Fibroblast of mammary gland (primary cell): Measurements from ENCODE around the gene NUP188.

Experiments used
- DNase-seq: peaks from one replicate; pipeline ENCODE4 v3.0.0-alpha.2; 2010; ENCODE audit warnings: low read depth
- H3K4me3 ChIP-seq: 2 replicates; pipeline ENCODE4 v1.5.1; 2011; ENCODE audit warnings: low read depth, mild to moderate bottlenecking, low read length, moderate library complexity; ENCODE audit not compliant: control insufficient read depth
- TF ChIP-seq, protein P1 (sequence below): conservative IDR thresholded peaks from 2 replicates; pipeline ENCODE4 v1.5.1; 2011; ENCODE audit warnings: low read depth, low read length, inconsistent platforms; ENCODE audit not compliant: control insufficient read depth, insufficient read depth

NUP188 gene

DNA sequence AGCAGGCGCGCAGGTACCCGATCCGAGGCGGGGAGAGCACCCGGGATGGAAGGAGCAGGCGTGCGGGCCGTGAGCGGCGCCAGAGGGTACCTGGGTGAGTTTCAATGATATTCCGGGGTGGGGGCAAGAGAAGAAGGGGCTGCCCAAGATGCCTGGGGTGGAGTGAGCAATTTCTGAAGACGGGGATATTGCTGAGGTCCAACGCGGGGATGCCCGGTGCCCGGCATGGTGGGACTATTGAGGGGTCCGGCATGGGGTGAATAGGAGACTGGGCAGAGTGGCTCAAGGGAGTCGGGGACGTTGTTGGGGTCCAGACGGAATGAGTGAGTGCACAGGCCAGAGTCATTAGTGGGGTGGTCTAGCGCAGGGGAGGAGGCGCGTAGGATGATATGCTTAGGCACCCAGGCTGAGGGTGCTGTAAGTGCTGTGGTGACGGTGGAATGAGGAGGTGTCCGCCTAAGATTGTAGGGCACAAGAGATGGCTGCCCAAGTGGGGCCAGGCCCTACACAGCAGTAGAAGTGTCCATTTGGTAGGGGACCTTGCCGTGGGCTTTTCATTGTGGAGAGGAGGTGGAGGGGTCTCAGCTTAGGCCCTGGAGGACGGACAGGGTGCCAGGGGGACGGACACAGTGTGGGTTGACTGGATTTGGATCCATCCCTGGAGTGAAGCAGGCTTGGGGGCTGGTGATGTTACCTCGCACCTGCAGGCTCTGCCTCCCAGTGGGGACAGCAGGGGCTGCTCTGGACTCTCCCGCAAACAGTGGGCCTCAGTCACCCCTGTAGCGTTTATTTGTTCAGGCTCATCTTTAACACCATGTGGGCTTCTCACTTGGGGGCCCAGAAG is 89.6 kb downstream of the NUP188 start:
- peak overlapping the region; percentile 94 for H3K4me3 ChIP-seq
- no peak for DNase-seq
- TF ChIP-seq, protein P1, sequence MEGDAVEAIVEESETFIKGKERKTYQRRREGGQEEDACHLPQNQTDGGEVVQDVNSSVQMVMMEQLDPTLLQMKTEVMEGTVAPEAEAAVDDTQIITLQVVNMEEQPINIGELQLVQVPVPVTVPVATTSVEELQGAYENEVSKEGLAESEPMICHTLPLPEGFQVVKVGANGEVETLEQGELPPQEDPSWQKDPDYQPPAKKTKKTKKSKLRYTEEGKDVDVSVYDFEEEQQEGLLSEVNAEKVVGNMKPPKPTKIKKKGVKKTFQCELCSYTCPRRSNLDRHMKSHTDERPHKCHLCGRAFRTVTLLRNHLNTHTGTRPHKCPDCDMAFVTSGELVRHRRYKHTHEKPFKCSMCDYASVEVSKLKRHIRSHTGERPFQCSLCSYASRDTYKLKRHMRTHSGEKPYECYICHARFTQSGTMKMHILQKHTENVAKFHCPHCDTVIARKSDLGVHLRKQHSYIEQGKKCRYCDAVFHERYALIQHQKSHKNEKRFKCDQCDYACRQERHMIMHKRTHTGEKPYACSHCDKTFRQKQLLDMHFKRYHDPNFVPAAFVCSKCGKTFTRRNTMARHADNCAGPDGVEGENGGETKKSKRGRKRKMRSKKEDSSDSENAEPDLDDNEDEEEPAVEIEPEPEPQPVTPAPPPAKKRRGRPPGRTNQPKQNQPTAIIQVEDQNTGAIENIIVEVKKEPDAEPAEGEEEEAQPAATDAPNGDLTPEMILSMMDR: no peak

DNA sequence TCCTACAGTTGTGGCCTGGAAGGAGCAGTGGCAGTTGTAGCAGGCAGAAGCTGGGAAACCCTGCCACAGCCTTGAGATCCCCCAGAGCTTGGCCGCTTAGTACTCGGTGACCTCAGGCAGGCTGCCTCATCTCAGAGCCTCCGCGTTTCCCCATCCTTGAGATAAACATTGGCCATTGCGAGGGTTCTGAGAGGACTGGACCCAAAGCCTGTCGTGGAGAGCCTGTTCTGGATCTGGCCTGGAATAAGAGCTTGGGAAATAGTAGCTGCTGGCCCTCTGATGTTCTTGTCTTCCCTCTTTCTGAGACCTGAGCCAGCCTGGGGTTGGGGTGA is 90.2 kb downstream of the NUP188 start:
- TF ChIP-seq, protein P1: no peak
- no peak for DNase-seq
- H3K4me3 ChIP-seq: peak overlapping the region; percentile 94

DNA sequence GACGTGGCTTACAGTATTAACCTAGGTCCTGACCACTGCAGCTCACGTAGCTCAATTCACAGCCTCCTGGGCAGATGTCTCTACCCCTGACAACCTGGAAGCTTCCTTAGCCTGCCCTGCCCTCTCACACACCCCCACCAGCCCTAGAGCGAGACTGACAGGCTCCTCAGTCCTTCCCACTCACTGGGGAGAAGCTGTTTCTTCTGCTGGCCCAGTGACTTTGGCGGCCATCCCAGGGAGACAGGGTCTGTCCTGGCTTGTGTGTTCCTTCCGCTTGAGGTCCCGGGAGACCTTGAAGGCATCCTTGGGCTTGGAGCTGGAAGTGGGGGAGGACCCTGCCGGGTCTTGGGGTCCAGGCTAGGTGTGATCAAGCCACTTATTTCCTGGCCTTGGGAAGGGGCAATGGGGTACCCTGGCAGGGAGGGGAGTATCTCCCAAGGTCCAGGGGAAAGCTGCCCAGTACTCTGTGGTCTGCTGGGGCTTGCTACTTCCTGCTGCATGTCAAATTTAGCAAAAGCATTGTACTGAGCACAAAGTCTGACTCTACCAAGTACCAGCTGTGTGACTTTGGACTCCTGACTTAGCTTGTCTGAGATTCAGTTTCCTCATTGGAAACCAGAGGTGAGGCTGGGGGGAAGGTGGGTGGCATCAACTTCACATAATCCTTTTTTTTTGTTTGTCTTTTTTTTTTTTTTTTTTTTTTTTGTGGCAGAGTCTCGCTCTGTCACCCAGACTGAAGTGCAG is 90.8 kb downstream of the NUP188 start:
- peak overlapping the region; percentile 94 for H3K4me3 ChIP-seq
- TF ChIP-seq, protein P1: no peak
- no peak for DNase-seq

DNA sequence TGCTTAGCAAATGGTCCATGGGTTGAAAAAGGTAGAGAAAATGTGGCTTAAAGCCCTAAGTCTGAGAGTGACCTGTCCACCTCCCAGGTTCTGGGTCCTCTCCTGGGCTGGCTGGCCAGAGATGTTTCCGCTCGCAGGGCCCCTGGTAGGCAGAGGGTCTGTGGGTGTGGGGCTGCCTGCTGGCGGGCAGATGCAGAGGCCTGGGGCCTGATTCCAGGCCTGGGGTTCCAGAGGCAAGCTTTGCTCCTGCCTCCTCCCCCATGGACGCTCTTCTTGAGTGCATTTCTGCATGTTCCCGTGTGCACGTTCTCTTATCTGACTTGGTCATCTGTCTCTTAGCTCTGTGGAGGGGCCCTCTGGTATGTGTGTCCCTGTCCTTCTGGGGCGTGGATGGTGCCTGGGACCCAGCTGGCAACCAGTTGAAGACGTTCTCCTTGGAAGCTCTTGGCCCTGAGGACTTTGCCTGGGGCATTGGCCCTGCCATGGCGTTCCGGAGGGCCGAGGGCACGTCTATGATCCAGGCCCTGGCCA is 92.7 kb downstream of the NUP188 start:
- no peak for DNase-seq
- TF ChIP-seq, protein P1: no peak
- H3K4me3 ChIP-seq: no peak overlapping the region

DNA sequence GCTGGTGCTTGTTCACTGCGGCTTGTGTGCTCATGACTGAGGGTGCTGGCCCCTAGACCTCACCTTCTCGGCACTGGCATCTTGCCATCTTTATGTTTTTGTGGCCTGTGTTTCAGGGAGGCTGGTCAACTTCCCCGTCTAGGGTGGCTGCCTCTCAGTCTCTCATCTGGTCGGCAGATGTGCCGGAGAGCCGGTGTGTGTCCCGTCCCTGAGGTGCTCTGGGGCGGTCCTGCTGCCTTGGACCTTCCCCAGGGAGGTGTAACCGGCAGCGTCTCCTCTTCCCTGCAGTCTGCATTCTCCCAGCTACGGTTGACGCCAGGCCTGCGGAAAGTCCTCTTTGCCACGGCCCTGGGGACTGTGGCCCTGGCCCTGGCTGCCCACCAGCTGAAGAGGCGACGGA is 94.5 kb downstream of the NUP188 start:
- TF ChIP-seq, protein P1: no peak
- H3K4me3 ChIP-seq: no peak overlapping the region

DNA sequence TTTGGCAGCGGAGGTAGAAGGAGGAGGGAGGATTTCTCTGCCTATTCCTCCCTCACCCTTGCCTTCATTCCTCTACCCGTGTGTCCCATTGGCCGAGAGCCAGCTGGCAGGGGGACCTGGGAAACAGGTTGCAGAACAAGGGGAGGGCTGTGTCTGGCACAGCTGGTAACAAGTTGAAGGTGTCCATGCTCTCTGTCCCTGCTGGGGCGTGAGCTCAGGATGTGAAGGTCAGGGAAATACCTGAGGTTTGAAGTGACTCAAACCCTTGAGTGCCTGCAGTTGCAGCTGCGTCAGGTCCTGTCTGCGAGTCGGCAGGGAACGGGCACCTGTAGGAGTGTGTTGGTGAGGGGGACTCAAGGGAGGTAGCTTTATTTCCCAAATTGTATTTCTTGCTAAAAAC is 105.1 kb downstream of the NUP188 start:
- no peak for DNase-seq
- no peak overlapping the region for H3K4me3 ChIP-seq
- TF ChIP-seq, protein P1: no peak

More for the DNA sequence above, 94.5 kb downstream of the NUP188 start:
- DNase-seq: no peak
